WTC11 (cell line): ENCODE data around the gene CTNNA2. TPM values are rescaled to one million over a fixed set of nuclear protein-coding genes. Genes with fewer than 3 reads are reported as not detected.

Experiments used
- ATAC-seq: fragments of 200-7000 bp; cut with Tn5 transposase; 2 replicates; pipeline ENCODE4 v1.10.0; 2021; ENCODE audit warnings: mild to moderate bottlenecking, moderate library complexity
- CTCF ChIA-PET: fragments of 300-600 bp; sonication (Branson Sonifier 250); formaldehyde crosslinking; loops from one replicate; lab custom pipeline; 2021; ENCODE audit warnings: antibody characterized with exemption; lab: Charles Lee
- POLR2A ChIA-PET: fragments of 350-600 bp; sonication (Branson Sonifier 250); formaldehyde crosslinking; loops from one replicate; lab custom pipeline; 2021; ENCODE audit warnings: antibody characterized with exemption; lab: Charles Lee
- DNase-seq: peaks from one replicate; pipeline ENCODE4 v3.0.0; 2021; ENCODE audit warnings: low spot score
- H3K27ac Mint-ChIP-seq: 2 replicates; pipeline ENCODE4 v1.8.0; 2021; ENCODE audit warnings: mixed read lengths
- H3K27me3 Mint-ChIP-seq: 2 replicates; pipeline ENCODE4 v1.8.0; 2021; ENCODE audit warnings: low read depth, mild to moderate bottlenecking, moderate library complexity, mixed read lengths
- H3K36me3 Mint-ChIP-seq: 2 replicates; pipeline ENCODE4 v1.8.0; 2021; ENCODE audit warnings: mixed read lengths
- H3K4me1 Mint-ChIP-seq: 2 replicates; pipeline ENCODE4 v1.8.0; 2022; ENCODE audit warnings: mixed read lengths
- H3K4me3 Mint-ChIP-seq: 2 replicates; pipeline ENCODE4 v1.8.0; 2021; ENCODE audit warnings: mild to moderate bottlenecking, moderate library complexity, mixed read lengths
- H3K9me3 Mint-ChIP-seq: 2 replicates; pipeline ENCODE4 v1.8.0; 2021; ENCODE audit warnings: mixed read lengths
- ATF1 ChIP-seq: sonication (generic); formaldehyde crosslinking; IDR thresholded peaks from 2 replicates; pipeline ENCODE4 v1.8.1; 2023; ENCODE audit warnings: mild to moderate bottlenecking, moderate library complexity, missing genetic modification reagents
- ATF3 ChIP-seq: sonication (generic); formaldehyde crosslinking; conservative IDR thresholded peaks from 2 replicates; pipeline ENCODE4 v1.8.1; 2022; ENCODE audit warnings: mild to moderate bottlenecking, missing genetic modification reagents
- CBFB ChIP-seq: sonication (generic); formaldehyde crosslinking; IDR thresholded peaks from 2 replicates; pipeline ENCODE4 v1.8.1; 2022; ENCODE audit warnings: mild to moderate bottlenecking, low read depth, missing genetic modification reagents
- CREM ChIP-seq: sonication (generic); formaldehyde crosslinking; IDR thresholded peaks from 2 replicates; pipeline ENCODE4 v1.8.1; 2022; ENCODE audit warnings: mild to moderate bottlenecking, missing genetic modification reagents, moderate library complexity
- ELF4 ChIP-seq: sonication (generic); formaldehyde crosslinking; IDR thresholded peaks from 2 replicates; pipeline ENCODE4 v1.8.1; 2022; ENCODE audit warnings: low read depth, mild to moderate bottlenecking, moderate library complexity, missing genetic modification reagents
- FOXK1 ChIP-seq: sonication (generic); formaldehyde crosslinking; IDR thresholded peaks from 2 replicates; pipeline ENCODE4 v1.8.0; 2022; ENCODE audit warnings: mild to moderate bottlenecking, moderate library complexity, missing genetic modification reagents
- GTF2I ChIP-seq: fragments of 250-450 bp; sonication (Bioruptor Pico); conservative IDR thresholded peaks from 2 replicates; pipeline ENCODE4 v1.4.0; 2021; ENCODE audit warnings: mild to moderate bottlenecking
- MLX ChIP-seq: sonication (generic); formaldehyde crosslinking; IDR thresholded peaks from 2 replicates; pipeline ENCODE4 v1.8.1; 2023; ENCODE audit warnings: mild to moderate bottlenecking, missing genetic modification reagents, moderate library complexity
- MXD4 ChIP-seq: fragments of 250-450 bp; sonication (Bioruptor Pico); IDR thresholded peaks from 2 replicates; pipeline ENCODE4 v1.8.0; 2021; ENCODE audit warnings: mild to moderate bottlenecking, moderate library complexity, borderline replicate concordance
- MYBL2 ChIP-seq: sonication (generic); formaldehyde crosslinking; IDR thresholded peaks from 2 replicates; pipeline ENCODE4 v1.8.1; 2023; ENCODE audit warnings: mild to moderate bottlenecking, moderate library complexity, missing genetic modification reagents
- NFE2L1 ChIP-seq: sonication (generic); formaldehyde crosslinking; IDR thresholded peaks from 2 replicates; pipeline ENCODE4 v1.8.1; 2023; ENCODE audit warnings: missing genetic modification reagents
- OVOL2 ChIP-seq: fragments of 250-450 bp; sonication (Bioruptor Pico); IDR thresholded peaks from 2 replicates; pipeline ENCODE4 v1.9.0; 2021; ENCODE audit warnings: mild to moderate bottlenecking, borderline replicate concordance
- RELA ChIP-seq: sonication (generic); formaldehyde crosslinking; IDR thresholded peaks from 2 replicates; pipeline ENCODE4 v1.8.1; 2022; ENCODE audit warnings: missing genetic modification reagents, mild to moderate bottlenecking, borderline replicate concordance
- TP53 ChIP-seq: sonication (generic); formaldehyde crosslinking; IDR thresholded peaks from 2 replicates; pipeline ENCODE4 v1.8.1; 2023; ENCODE audit warnings: mild to moderate bottlenecking, missing genetic modification reagents
- USF1 ChIP-seq: sonication (generic); formaldehyde crosslinking; IDR thresholded peaks from 2 replicates; pipeline ENCODE4 v1.8.0; 2022; ENCODE audit warnings: mild to moderate bottlenecking, missing genetic modification reagents
- ZBTB43 ChIP-seq: sonication (generic); formaldehyde crosslinking; IDR thresholded peaks from 2 replicates; pipeline ENCODE4 v1.8.1; 2023; ENCODE audit warnings: mild to moderate bottlenecking, missing genetic modification reagents
- ZNF263 ChIP-seq: sonication (generic); formaldehyde crosslinking; IDR thresholded peaks from 2 replicates; pipeline ENCODE4 v1.8.1; 2022; ENCODE audit warnings: low read depth, mild to moderate bottlenecking, moderate library complexity, missing genetic modification reagents
- ZNF281 ChIP-seq: sonication (generic); formaldehyde crosslinking; IDR thresholded peaks from 2 replicates; pipeline ENCODE4 v1.8.0; 2023; ENCODE audit warnings: mild to moderate bottlenecking, missing genetic modification reagents
- ZNF317 ChIP-seq: sonication (generic); formaldehyde crosslinking; IDR thresholded peaks from 2 replicates; pipeline ENCODE4 v1.8.1; 2023; ENCODE audit warnings: low read depth, mild to moderate bottlenecking, moderate library complexity, missing genetic modification reagents, borderline replicate concordance
- ZNF512 ChIP-seq: sonication (generic); formaldehyde crosslinking; IDR thresholded peaks from 2 replicates; pipeline ENCODE4 v1.8.1; 2022; ENCODE audit warnings: missing genetic modification reagents, borderline replicate concordance
- total RNA-seq: library from RNA; stranded (reverse); gene quantifications from 3 replicates; pipeline ENCODE4 v1.2.3, GENCODE V29; 2021

The CTNNA2 gene
- total RNA-seq, 1 experiment from 2014 or later = 3.8 TPM

- TF ChIP-seq ATF1 (no peak), CBFB (no peak), GTF2I (CRISPR knock-in tag) (no peak), ZNF281 (CRISPR knock-in tag) (no peak), ATF3 (CRISPR knock-in tag) (no peak), ZNF317 (CRISPR knock-in tag) (no peak), TP53 (CRISPR knock-in tag) (no peak), RELA (no peak), OVOL2 (no peak), MXD4 (no peak)
- TF ChIP-seq, all 79 proteins: peak for 0
Measured at GRCh38 chr2:80136338-80136737, 623.5 kb downstream of the CTNNA2 start (continued).

GRCh38 chr2:80139001-80139400 lies 626.1 kb downstream of the CTNNA2 start:
- ChIA-PET POLR2A (no interaction called here), CTCF (no interaction called here)
- H3K27me3 Mint-ChIP-seq = no peaks in the 10 kb centered on the region; the same call in 1 of the 2 replicates
- H3K4me1 Mint-ChIP-seq = peaks cover 18% of the 10 kb centered on the region
- no peak overlapping the region for H3K27ac Mint-ChIP-seq
- peaks cover 5% of the 10 kb centered on the region; the same call in 1 of the 2 replicates for H3K36me3 Mint-ChIP-seq
- no peak for ATAC-seq
- no peak for DNase-seq
- no peak overlapping the region for H3K4me3 Mint-ChIP-seq
- H3K9me3 Mint-ChIP-seq = peaks cover 12% of the 10 kb centered on the region
- TF ChIP-seq ZNF263 (CRISPR knock-in tag) (no peak), MYBL2 (CRISPR knock-in tag) (no peak), ATF1 (no peak), FOXK1 (no peak), ZNF512 (CRISPR knock-in tag) (no peak), ATF3 (CRISPR knock-in tag) (no peak), ZNF281 (CRISPR knock-in tag) (no peak), ELF4 (CRISPR knock-in tag) (no peak)

GRCh38 chr2:80141007-80141726 lies 628.3 kb downstream of the CTNNA2 start:
- DNase-seq (no peak), ATAC-seq (no peak)
- Mint-ChIP-seq H3K4me3 (no peak overlapping the region), H3K4me1 (peaks cover 9% of the 10 kb centered on the region), H3K27me3 (no peaks in the 10 kb centered on the region; the same call in 1 of the 2 replicates), H3K9me3 (peaks cover 5% of the 10 kb centered on the region; the same call in 1 of the 2 replicates), H3K27ac (no peak overlapping the region), H3K36me3 (no peaks in the 10 kb centered on the region; the same call in 1 of the 2 replicates)
- ChIA-PET CTCF (interaction anchor here (0.6 kb wide), 1 partner anchor 299 kb away, joined by 3 read pairs; no protein-coding TSS in a partner anchor), POLR2A (no interaction called here)
- TF ChIP-seq CREM = no peak
- TF ChIP-seq MLX = no peak
- TF ChIP-seq NFE2L1 = no peak
- no peak for TF ChIP-seq ATF3 (CRISPR knock-in tag)
- no peak for TF ChIP-seq ZBTB43
- no peak for TF ChIP-seq USF1 (CRISPR knock-in tag)
